ENCODE results near the gene KLRF2. TPM values are rescaled to one million over a fixed set of nuclear protein-coding genes. Genes with fewer than 3 reads are reported as not detected.

KLRF2 gene
- total RNA-seq, 4 donors from 2014 or later = not detected

GRCh38 chr12:9907769-9908168 lies 26.5 kb downstream of the KLRF2 start:
- H3K9me3 ChIP-seq = no peaks in the 10 kb centered on the region
- H3K4me1 ChIP-seq = no peaks in the 10 kb centered on the region
- TF ChIP-seq CTCF (IDR thresholded peaks at IDR 0.05) (no peak), POLR2A (IDR thresholded peaks at IDR 0.05) (no peak)
- H3K4me3 ChIP-seq (replicated peaks in 1 of 3) = no peak overlapping the region
- no peak overlapping the region for H3K27ac ChIP-seq
- intact Hi-C loops (cut with DNase I) = no loop called here
- H3K27me3 ChIP-seq = no peaks in the 10 kb centered on the region
- 91% methylated on average over 7 of the region's 7 CpGs for WGBS, 2 donors
- no peak for DNase-seq
- H3K36me3 ChIP-seq = no peaks in the 10 kb centered on the region

GRCh38 chr12:9908350-9908749 lies 27.1 kb downstream of the KLRF2 start:
- Histone ChIP-seq H3K4me1 (no peaks in the 10 kb centered on the region), H3K4me3 (replicated peaks in 1 of 3) (no peak overlapping the region), H3K36me3 (no peaks in the 10 kb centered on the region), H3K27me3 (no peaks in the 10 kb centered on the region), H3K9me3 (no peaks in the 10 kb centered on the region), H3K27ac (no peak overlapping the region)
- TF ChIP-seq POLR2A (IDR thresholded peaks at IDR 0.05) (no peak), CTCF (IDR thresholded peaks at IDR 0.05) (no peak)
- intact Hi-C loops (cut with DNase I) = no loop called here
- DNase-seq = no peak
- 85 to 92% methylated on average over 4 of the region's 4 CpGs for WGBS, 2 donors

GRCh38 chr12:9909724-9910123 lies 28.4 kb downstream of the KLRF2 start:
- Histone ChIP-seq H3K36me3 (no peaks in the 10 kb centered on the region), H3K4me1 (no peaks in the 10 kb centered on the region), H3K4me3 (replicated peaks in 1 of 3) (no peak overlapping the region), H3K27ac (no peak overlapping the region), H3K9me3 (no peaks in the 10 kb centered on the region), H3K27me3 (no peaks in the 10 kb centered on the region)
- no peak for TF ChIP-seq CTCF (IDR thresholded peaks at IDR 0.05)
- no peak for TF ChIP-seq POLR2A (IDR thresholded peaks at IDR 0.05)
- DNase-seq = no peak
- intact Hi-C loops (cut with DNase I) = no loop called here

- H3K4me1 ChIP-seq = no peaks in the 10 kb centered on the region
- H3K4me3 ChIP-seq (replicated peaks in 1 of 3) = no peak overlapping the region
- intact Hi-C loops (cut with DNase I) = no loop called here
- no peaks in the 10 kb centered on the region for H3K9me3 ChIP-seq
- no peak for DNase-seq
- no peaks in the 10 kb centered on the region for H3K36me3 ChIP-seq
- 85 to 86% methylated on average over 7 of the region's 7 CpGs for WGBS, 2 donors
- TF ChIP-seq CTCF (IDR thresholded peaks at IDR 0.05) = no peak
- no peak for TF ChIP-seq POLR2A (IDR thresholded peaks at IDR 0.05)
- no peaks in the 10 kb centered on the region for H3K27me3 ChIP-seq
- H3K27ac ChIP-seq = no peak overlapping the region
These were observed 29.6 kb downstream of the KLRF2 start for GRCh38 chr12:9910716-9911421.

GRCh38 chr12:9911708-9912107 lies 30.4 kb downstream of the KLRF2 start:
- Histone ChIP-seq H3K9me3 (no peaks in the 10 kb centered on the region), H3K36me3 (no peaks in the 10 kb centered on the region), H3K27me3 (no peaks in the 10 kb centered on the region), H3K4me3 (replicated peaks in 1 of 3) (no peak overlapping the region), H3K27ac (no peak overlapping the region), H3K4me1 (no peaks in the 10 kb centered on the region)
- no peak for DNase-seq
- TF ChIP-seq POLR2A (IDR thresholded peaks at IDR 0.05) = no peak
- no peak for TF ChIP-seq CTCF (IDR thresholded peaks at IDR 0.05)
- intact Hi-C loops (cut with DNase I) = no loop called here

All from thyroid gland (tissue), 4 donors.